MM.1S (cell line): ENCODE measurements around the gene SORL1.

Experiments used
- EZH2 ChIP-seq: fragments of 300-600 bp; sonication (generic); optimal IDR thresholded peaks from 2 replicates; pipeline ENCODE3; 2017; ENCODE audit warnings: low read depth, mild to moderate bottlenecking, antibody characterized with exemption, low read length, mixed read lengths
- EZH2phosphoT487 ChIP-seq: fragments of 300-600 bp; sonication (generic); IDR thresholded peaks from 2 replicates; pipeline ENCODE4 v1.6.1; 2018; ENCODE audit warnings: antibody characterized with exemption, low read length

DNA sequence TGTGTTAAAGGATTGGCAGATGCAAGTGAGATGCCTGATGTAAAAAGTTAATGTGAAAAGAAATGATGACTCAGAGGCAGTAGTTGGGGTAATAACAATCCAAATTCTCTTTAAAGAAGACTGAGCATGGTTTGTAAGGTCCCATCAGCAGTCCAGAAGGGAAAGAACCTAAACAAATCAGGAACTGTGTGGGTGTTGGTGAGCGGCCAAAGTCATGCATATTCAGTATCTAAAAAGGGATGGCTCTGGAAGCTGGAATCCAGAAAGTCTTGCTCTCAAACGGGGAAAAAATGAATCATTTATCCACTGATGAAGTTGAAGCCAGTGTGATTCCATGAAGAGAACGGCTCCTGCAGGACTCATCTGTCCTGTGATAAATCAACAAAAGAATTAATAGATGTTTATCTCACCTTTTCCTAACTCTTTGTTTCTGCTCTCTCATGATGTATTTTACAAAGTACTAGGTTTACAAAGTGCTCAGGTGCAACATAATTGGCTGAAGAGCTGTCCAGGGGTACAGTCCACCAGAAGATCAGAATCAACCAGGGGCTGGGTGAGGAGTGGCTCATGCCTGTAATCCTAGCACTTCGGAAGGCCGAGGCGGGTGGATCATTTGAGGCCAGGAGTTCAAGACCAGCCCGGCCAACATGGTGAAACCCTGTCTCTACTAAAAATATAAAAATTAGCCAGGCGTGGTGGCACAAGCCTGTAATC is 21.1 kb downstream of the SORL1 start:
- TF ChIP-seq EZH2, result no peak
- TF ChIP-seq EZH2phosphoT487, result no peak
